ENCODE measurements around the gene TTC23.

DNA sequence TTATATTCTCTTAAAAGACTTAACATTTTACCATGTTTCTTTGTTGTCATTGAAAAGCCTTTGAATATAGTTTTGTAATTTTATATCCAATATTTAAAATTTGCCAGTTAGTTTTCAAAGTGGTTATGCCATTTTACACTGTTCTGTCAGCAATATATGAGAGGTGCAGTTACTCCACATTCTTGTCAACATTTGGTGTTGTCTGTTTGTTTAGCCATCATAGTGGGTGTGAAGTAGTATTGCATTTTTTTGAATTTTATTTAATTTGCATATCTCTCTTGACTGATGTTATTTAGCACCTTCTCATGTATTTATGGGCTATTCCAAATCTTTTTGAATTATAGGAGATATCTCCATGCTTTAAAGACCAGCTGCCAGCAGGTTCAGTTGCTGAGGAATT lies 42.3 kb upstream of the TTC23 start:
- TF ChIP-seq, protein P1, sequence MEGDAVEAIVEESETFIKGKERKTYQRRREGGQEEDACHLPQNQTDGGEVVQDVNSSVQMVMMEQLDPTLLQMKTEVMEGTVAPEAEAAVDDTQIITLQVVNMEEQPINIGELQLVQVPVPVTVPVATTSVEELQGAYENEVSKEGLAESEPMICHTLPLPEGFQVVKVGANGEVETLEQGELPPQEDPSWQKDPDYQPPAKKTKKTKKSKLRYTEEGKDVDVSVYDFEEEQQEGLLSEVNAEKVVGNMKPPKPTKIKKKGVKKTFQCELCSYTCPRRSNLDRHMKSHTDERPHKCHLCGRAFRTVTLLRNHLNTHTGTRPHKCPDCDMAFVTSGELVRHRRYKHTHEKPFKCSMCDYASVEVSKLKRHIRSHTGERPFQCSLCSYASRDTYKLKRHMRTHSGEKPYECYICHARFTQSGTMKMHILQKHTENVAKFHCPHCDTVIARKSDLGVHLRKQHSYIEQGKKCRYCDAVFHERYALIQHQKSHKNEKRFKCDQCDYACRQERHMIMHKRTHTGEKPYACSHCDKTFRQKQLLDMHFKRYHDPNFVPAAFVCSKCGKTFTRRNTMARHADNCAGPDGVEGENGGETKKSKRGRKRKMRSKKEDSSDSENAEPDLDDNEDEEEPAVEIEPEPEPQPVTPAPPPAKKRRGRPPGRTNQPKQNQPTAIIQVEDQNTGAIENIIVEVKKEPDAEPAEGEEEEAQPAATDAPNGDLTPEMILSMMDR (IDR thresholded peaks at IDR 0.05) = no peak
- no peak for TF ChIP-seq POLR2A (IDR thresholded peaks at IDR 0.05)

All from thyroid gland (tissue), 4 donors.